ENCODE measurements around the gene PTCH2.
"Not testable (repeated sequence)": the region's sequence is repeated elsewhere in the genome, so short reads cannot be mapped to it uniquely, and the experiment has no call there.

The PTCH2 gene

DNA sequence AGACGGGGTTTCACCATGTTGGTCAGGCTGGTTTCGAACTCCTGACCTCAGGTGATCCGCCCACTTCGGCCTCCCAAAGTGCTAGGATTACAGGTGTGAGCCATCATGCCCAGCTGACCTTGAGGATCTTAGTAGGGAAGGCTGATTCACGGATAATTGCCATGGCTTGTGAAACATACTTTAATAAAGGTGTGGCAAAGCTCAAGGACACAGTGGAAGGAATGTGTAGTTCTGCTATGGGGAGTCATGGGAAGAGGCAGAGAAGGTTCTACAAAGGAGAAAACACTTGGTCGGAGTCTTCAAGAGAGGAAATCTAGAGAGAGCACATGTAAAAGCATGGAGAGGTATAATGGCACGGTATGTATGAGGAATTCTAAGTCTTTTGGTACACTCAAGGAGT is 12.7 kb upstream of the PTCH2 start:
- ATAC-seq (replicated peaks): no peak
- Mint-ChIP-seq H3K4me3 (no peak overlapping the region), H3K9me3 (no peaks in the 10 kb centered on the region), H3K27me3 (no peaks in the 10 kb centered on the region), H3K36me3 (peaks cover 33 to 50% of the 10 kb centered on the region in 2 donors), H3K4me1 (peaks cover 12 to 17% of the 10 kb centered on the region in 2 donors), H3K27ac (no peak overlapping the region)
- DNase-seq: no peak

DNA sequence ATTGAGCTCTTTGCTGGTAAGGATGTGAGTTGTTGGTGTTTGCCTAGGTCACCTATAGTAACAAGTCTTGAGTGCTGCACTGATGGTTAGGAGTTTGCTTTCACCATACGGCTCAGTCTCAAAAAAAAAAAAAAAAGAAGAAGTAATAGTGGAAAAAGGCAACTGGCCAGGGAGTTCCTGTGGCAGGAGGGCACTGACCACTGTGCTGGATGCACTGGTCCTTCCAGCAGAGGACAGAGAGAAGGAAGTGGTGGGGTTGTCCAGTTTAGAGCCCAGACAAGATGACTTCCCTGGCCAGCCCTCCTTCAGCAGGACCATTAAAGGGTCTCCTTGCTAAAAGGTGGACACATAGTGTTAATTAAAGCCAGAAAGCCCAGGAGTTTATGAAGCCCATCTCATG is 11.9 kb upstream of the PTCH2 start:
- ATAC-seq (replicated peaks) (no peak), DNase-seq (no peak)
- Mint-ChIP-seq H3K9me3 (no peaks in the 10 kb centered on the region), H3K36me3 (peaks cover 37 to 54% of the 10 kb centered on the region in 2 donors), H3K4me3 (no peak overlapping the region), H3K27me3 (no peaks in the 10 kb centered on the region), H3K27ac (no peak overlapping the region), H3K4me1 (peaks cover 8 to 9% of the 10 kb centered on the region in 2 donors)

DNA sequence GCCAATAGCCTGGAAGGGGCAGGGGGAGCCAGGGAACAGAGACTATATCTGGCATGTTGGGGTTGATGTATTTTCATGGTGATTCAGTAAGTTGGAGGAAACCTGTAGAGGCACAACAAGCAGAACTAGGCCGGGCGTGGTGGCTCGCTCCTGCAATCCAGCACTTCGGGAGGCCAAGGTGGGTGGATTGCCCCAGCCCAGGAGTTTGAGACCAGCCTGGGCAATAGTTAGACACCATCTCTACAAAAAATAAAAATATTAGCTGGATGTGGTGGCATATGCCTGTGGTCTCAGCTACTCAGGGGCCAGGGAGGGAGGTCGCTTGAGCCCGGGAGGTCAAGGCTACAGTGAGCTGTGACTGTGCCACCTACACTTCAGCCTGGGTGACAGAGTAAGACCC is 10.1 kb upstream of the PTCH2 start:
- Mint-ChIP-seq H3K36me3 (peaks cover 37 to 57% of the 10 kb centered on the region in 2 donors), H3K4me3 (no peak overlapping the region), H3K27me3 (no peaks in the 10 kb centered on the region), H3K9me3 (no peaks in the 10 kb centered on the region), H3K27ac (no peak overlapping the region), H3K4me1 (peaks cover 7 to 8% of the 10 kb centered on the region in 2 donors)
- no peak for DNase-seq
- ATAC-seq (replicated peaks): no peak

DNA sequence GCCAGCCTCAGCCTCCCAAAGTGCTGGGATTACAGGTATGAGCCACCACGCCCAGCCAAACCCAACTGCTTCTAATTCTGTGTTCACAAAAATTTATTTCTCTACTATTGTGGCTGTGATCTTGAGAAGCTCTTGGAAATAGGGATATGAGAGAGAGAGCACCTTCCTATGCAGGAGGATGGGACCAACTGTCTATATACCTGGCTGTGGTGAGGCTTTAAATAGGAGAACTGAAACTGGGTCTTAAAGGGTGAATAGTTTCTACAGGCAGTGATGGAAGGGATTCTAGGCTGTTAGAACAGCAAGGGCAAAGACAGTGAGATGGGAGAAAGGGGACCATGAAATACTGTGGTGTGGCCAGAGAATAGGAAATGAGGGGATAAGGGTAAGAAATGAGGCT is 8.3 kb upstream of the PTCH2 start:
- Mint-ChIP-seq H3K36me3 (peaks cover 37 to 53% of the 10 kb centered on the region in 2 donors), H3K4me1 (peaks cover 7 to 8% of the 10 kb centered on the region in 2 donors), H3K27me3 (no peaks in the 10 kb centered on the region), H3K4me3 (no peak overlapping the region), H3K27ac (peak overlapping the region; percentile 0), H3K9me3 (no peaks in the 10 kb centered on the region)
- ATAC-seq (replicated peaks) (peak; percentile 89 to 92), DNase-seq (no peak)

DNA sequence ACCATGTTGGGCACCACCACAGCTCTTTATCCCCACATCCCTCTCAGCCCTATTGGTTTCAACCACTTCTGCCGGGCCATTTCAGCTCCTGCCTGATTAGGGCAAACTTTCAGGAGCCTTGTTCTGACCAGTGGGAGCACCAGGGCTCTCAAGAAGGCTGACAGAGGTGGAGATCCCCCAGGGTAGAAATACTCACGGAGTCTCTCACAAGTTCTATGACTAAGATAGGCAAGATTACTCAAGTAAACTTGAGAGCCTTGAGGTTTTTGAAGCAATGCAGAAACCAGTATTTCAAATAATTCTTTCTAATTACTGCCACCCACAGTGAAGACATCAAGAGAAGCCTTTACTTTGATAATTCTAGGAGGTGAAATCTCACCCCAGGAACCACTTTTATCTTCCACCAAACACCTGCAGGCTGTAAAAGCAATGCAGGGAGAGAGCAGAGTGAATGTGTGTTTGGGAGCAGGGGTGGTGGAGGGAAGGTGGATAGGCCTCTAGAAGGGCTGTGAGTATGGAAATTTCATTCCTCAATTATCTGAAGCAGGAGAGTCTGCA is 6.6 kb upstream of the PTCH2 start:
- ATAC-seq (replicated peaks): no peak
- no peaks in the 10 kb centered on the region for H3K9me3 Mint-ChIP-seq
- DNase-seq: no peak
- peaks cover 7 to 8% of the 10 kb centered on the region in 2 donors for H3K4me1 Mint-ChIP-seq
- peaks cover 27 to 38% of the 10 kb centered on the region in 2 donors for H3K36me3 Mint-ChIP-seq
- no peak overlapping the region for H3K4me3 Mint-ChIP-seq
- no peaks in the 10 kb centered on the region for H3K27me3 Mint-ChIP-seq
- no peak overlapping the region for H3K27ac Mint-ChIP-seq

DNA sequence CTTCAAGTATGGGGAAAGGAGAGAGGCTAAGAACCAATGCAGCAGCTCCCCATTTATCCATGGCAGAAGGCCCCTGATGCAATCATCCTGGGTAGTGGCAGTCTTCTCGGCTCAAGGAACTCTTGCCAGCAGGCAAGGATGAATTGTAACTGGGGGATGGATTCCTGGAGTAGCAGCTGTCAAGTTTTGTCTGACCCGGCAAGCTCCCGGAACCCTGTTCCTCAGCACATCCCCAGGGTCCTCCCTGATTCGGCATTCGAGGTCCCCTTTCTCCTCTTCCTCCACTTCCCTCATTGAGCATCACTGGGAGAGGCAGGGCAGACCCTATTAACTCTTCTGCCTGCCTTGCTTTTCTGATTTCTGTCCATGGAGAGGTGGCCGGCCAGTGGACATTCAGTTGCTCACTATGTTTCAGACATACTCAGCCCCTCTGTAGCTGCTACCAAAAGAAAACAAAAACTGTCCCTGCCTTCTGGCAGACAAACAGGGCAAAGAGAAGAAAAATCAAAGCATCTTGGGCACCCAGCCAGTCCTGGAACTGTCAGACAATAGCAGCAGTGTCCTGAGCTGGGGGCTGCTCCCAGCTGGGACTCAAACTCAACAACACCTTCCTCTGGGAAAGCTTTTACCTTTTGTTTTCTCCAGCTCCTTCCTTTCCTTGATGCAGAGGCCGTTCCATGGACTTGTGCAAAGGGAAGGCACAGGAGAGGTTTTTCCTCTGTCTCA is 5.6 kb upstream of the PTCH2 start:
- no peak for ATAC-seq (replicated peaks)
- Mint-ChIP-seq H3K36me3 (peaks cover 27 to 32% of the 10 kb centered on the region in 2 donors), H3K9me3 (no peaks in the 10 kb centered on the region), H3K4me3 (no peak overlapping the region), H3K27me3 (no peaks in the 10 kb centered on the region), H3K4me1 (peaks cover 8 to 13% of the 10 kb centered on the region in 2 donors), H3K27ac (no peak overlapping the region)
- DNase-seq: no peak

DNA sequence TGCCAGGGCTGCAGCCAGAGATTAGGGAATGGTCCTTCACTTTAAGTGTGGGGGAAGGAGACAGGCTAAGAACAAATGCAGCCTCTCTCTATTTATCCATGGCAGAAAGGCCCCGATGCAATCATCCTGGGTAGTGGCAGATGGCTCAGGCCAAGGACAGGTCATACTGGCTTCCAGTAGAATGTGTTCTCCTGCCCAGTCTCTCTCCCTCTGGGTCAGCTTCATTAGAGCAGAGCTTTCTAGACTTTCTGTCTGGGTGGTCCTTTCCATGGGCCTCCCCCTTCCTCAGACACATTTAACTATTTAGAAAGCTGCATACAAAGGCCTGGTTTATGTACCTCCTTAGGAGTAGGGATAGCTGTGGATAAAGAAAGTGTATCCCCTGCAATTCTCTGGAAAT is 4.8 kb upstream of the PTCH2 start:
- H3K4me1 Mint-ChIP-seq: peaks cover 6 to 16% of the 10 kb centered on the region in 2 donors
- DNase-seq: no peak
- peaks cover 23 to 27% of the 10 kb centered on the region in 2 donors for H3K36me3 Mint-ChIP-seq
- ATAC-seq (replicated peaks): no peak
- H3K27ac Mint-ChIP-seq: no peak overlapping the region
- H3K4me3 Mint-ChIP-seq: no peak overlapping the region
- H3K9me3 Mint-ChIP-seq: no peaks in the 10 kb centered on the region
- peaks cover 0 to 2% of the 10 kb centered on the region in 2 donors for H3K27me3 Mint-ChIP-seq

DNA sequence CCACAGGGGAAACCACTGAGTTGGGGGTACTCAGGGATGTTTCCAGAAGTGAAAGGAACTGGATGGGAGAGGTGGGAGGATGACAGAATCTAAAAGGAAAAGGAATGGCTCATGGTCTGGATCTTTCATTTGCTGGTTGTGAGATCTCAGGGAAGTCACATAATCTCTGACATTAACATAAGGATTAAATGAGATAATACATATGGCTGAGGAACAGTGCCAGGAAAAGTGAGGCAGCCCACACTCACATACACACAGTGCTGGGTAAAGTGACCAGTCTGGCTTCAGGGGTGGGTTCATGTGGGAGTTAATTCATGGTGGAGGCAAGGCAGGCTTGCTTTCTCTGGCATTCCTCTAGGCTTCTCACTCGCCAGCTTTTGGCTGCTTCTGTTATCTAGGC is 3.9 kb upstream of the PTCH2 start:
- peaks cover 4 to 7% of the 10 kb centered on the region in 2 donors for H3K27me3 Mint-ChIP-seq
- DNase-seq: no peak
- H3K4me3 Mint-ChIP-seq: no peak overlapping the region
- no peak for ATAC-seq (replicated peaks)
- H3K27ac Mint-ChIP-seq: no peak overlapping the region
- H3K4me1 Mint-ChIP-seq: peaks cover 4 to 24% of the 10 kb centered on the region in 2 donors
- H3K9me3 Mint-ChIP-seq: no peaks in the 10 kb centered on the region
- H3K36me3 Mint-ChIP-seq: peaks cover 20 to 24% of the 10 kb centered on the region in 2 donors

DNA sequence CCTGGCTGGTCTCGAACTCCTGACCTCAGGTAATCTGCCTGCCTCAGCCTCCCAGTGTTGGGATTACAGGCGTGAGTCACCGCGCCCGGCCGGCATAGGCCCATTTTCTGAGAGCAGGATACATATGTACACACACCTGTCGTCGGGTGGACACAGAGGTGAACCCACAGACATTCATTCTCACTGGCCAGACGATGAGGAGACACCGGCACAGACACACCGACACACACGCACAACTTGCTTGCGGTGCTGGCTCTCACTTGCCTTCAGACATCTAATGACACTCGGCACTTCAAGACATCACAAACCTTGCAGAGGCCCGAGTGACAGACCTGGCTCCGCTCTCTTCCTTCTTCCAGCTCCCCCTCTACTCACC is 579 bp downstream of the PTCH2 start:
- Mint-ChIP-seq H3K36me3 (peaks cover 8 to 11% of the 10 kb centered on the region in 2 donors), H3K4me1 (peaks cover 0 to 17% of the 10 kb centered on the region in 2 donors), H3K9me3 (no peaks in the 10 kb centered on the region), H3K27ac (no peak overlapping the region), H3K4me3 (peak overlapping the region; percentile 62 to 78), H3K27me3 (peaks cover 16 to 18% of the 10 kb centered on the region in 2 donors)
- peak; percentile 28 to 35 for ATAC-seq (replicated peaks)
- DNase-seq: no peak

DNA sequence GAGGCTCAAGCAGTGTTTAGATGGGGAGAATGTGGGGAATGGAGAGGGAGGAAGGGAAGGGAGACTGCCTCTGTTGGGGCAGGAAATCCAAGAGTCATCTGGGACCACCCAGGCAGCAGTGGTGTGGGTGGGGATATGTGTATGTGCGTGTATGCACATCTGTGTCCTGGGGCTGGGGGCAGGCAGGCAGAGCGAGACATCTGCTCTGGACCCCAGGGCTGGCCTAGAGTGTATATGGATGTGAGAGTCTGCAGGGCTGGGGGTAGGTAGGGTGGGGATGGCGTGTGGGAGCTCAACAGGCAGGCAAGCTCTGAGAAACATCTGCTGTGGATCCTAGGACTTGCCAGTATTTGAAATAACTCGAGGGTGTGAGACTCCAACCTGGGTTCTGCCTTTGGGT is 3.5 kb downstream of the PTCH2 start:
- Mint-ChIP-seq H3K27me3 (peaks cover 16 to 18% of the 10 kb centered on the region in 2 donors), H3K9me3 (no peaks in the 10 kb centered on the region), H3K36me3 (peaks cover 0 to 5% of the 10 kb centered on the region in 2 donors), H3K4me1 (peaks cover 9 to 28% of the 10 kb centered on the region in 2 donors), H3K4me3 (no peak overlapping the region), H3K27ac (no peak overlapping the region)
- ATAC-seq (replicated peaks) (no peak), DNase-seq (no peak)

DNA sequence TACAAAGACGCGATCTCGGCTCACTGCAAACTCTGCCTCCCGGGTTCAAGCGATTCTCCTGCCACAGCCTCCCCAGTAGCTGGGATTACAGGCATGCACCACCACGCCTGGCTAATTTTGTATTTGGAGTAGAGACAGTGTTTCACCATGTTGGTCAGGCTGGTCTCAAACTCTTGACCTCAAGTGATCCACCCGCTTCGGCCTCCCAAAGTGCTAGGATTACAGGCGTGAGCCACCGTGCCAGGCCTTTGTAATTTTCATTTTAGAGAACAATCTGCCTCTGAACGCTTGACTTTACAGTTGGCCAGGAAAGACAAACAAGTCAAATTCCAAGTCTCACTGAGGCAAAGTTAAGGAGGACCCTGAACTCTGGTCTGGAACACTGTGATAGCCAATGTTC is 4.8 kb downstream of the PTCH2 start:
- H3K4me1 Mint-ChIP-seq: peaks cover 14 to 31% of the 10 kb centered on the region in 2 donors
- peaks cover 16 to 18% of the 10 kb centered on the region in 2 donors for H3K27me3 Mint-ChIP-seq
- not testable (repeated sequence) for H3K36me3 Mint-ChIP-seq; ATAC-seq (replicated peaks); H3K4me3 Mint-ChIP-seq; H3K9me3 Mint-ChIP-seq; H3K27ac Mint-ChIP-seq; DNase-seq

DNA sequence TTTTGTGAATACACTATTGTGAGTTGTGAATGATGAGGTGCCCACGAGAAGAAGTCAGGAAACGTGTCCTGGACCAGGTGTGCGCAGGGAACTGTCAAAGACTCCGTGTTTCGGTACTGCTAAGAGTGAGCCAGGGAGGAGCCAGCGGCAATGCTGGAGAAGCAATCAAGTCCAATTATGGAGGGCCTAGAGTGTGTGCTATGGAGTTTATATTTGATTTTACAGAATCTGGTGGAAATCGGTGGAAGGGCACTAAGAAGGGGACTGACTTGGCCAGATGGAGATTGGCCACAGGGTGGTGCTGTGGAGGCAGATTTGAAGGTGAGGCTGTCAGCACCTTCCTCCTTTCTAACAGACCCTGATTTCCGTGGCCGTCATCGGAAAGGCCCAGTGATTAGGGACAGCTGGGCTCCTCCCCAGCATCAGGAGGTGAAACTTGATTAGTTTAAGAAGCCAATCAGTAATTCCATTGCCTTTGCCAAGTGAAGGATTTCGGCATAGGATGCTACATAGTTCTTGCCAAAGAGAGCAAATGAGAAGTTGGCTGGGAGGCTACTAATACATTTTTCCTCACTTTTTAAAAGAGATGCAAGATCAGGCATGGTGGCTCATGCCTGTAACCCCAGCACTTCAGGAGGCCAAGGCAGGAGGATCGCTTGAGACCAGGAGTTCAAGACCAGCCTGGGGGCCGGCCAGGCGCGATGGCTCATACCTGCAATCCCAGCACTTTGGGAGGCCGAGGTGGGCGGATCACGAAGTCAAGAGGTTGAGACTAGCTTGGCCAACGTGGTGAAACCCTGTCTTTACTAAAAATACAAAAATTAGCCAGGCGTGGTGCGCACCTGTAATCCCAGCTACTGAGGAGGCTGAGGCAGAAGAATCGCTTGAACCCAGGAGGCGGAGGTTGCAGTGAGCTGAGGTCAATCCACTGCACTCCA is 7.0 kb downstream of the PTCH2 start:
- no peaks in the 10 kb centered on the region for H3K9me3 Mint-ChIP-seq
- H3K4me1 Mint-ChIP-seq: peaks cover 21 to 25% of the 10 kb centered on the region in 2 donors
- peak; percentile 98 to 99 for ATAC-seq (replicated peaks)
- peak overlapping the region in 1 of 2 donors; percentile 38 for H3K4me3 Mint-ChIP-seq
- peak; percentile 77 for DNase-seq
- no peaks in the 10 kb centered on the region for H3K36me3 Mint-ChIP-seq
- peak overlapping the region; percentile 16 for H3K27ac Mint-ChIP-seq
- peaks cover under 1 to 5% of the 10 kb centered on the region in 2 donors for H3K27me3 Mint-ChIP-seq

DNA sequence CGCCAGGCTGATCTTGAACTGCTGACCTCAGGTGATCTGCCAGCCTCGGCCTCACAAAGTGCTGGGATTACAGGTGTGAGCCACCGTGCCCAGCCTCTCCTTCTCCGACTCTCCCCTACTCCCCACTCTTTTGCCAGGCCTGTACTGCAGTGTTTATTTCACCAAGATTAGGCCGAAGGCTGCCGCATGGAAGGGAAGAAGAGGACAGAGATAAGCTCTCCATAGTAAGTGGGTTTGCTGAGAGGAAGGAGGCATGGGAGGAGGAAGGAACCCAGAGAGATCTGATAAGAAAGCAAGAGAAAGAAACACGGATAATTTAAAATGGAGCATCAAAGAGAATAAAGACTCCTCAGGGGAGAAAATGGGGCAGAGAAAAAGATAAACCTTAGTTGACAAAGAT is 8.7 kb downstream of the PTCH2 start:
- Mint-ChIP-seq H3K4me3 (no peak overlapping the region), H3K4me1 (peaks cover 21 to 25% of the 10 kb centered on the region in 2 donors), H3K9me3 (no peaks in the 10 kb centered on the region), H3K36me3 (no peaks in the 10 kb centered on the region), H3K27me3 (peaks cover 0 to 1% of the 10 kb centered on the region in 2 donors), H3K27ac (peak overlapping the region; percentile 10)
- DNase-seq (no peak), ATAC-seq (replicated peaks) (no peak)

DNA sequence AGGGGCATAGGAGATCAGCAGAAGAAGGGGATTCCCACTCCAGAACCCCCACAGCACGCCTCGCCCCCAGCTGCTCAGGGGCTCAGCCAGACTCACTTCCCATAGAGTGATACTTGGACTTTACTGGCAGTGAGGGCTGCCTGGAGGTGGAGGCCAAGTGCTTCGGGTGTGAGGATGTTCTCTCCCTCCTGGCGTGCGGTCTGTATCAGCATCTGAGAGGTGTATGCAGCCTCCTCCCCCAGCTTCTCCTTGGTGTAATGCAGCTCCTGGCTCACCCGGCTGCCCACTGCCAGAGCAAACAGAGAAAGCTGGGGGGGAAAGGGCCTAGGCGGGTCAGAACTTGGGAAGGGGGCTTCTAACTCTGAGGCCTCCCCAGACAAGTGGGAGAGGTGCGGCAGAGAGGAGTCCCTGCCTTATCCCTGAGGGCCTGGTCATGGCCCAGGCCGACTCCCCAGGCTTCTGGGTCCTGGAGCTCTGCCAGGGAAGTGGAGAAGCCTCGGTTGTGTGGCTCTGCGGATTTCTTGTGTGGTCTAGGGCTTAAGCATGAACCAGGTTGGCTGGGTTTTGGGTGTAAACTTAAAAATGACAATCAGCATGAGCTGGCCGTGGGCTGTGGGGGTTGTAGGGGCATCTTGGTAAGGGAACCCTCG is 10.9 kb downstream of the PTCH2 start:
- Mint-ChIP-seq H3K4me3 (no peak overlapping the region), H3K27ac (no peak overlapping the region), H3K27me3 (no peaks in the 10 kb centered on the region), H3K4me1 (peaks cover 21 to 25% of the 10 kb centered on the region in 2 donors), H3K36me3 (no peaks in the 10 kb centered on the region), H3K9me3 (no peaks in the 10 kb centered on the region)
- ATAC-seq (replicated peaks) (no peak), DNase-seq (no peak)

Measured in stimulated activated naive B cell treated with anti-CD40 and anti-IgM and Interleukin-4, amounts not matched to agents 10 μg/mL and 1 μg/mL and 100 μg/mL, for 72 hours (primary cell).